ENCODE data around the gene NPNT. TPM values are rescaled to one million over a fixed set of nuclear protein-coding genes. Genes with fewer than 3 reads are reported as not detected.
A peak's percentile ranks its signal among the peaks of the same experiment; 100 is the strongest.

The NPNT gene
- total RNA-seq, 1 donor, result not detected

DNA sequence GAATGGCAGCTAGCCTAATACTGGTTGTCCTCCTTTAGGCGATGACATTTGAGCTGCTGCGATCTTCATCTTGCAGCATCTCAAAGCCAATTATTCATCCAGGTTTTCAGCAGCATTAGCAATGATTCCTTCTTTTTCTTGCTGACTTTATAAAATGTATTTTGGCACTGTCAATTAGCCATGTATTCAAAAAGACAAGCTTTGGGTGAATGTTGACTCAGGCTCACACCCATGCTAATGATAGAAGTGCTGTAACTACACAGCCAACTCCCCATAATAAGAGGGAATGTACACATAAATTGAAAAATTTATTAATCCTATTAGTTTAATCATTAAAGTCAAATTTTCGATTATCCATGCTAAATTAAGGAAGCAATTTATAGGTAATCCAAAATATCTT lies 24.3 kb upstream of the NPNT start:
- no peak overlapping the region for H3K4me3 ChIP-seq (ENCODE audit: low read depth, low read length)
- TF ChIP-seq, protein P1, sequence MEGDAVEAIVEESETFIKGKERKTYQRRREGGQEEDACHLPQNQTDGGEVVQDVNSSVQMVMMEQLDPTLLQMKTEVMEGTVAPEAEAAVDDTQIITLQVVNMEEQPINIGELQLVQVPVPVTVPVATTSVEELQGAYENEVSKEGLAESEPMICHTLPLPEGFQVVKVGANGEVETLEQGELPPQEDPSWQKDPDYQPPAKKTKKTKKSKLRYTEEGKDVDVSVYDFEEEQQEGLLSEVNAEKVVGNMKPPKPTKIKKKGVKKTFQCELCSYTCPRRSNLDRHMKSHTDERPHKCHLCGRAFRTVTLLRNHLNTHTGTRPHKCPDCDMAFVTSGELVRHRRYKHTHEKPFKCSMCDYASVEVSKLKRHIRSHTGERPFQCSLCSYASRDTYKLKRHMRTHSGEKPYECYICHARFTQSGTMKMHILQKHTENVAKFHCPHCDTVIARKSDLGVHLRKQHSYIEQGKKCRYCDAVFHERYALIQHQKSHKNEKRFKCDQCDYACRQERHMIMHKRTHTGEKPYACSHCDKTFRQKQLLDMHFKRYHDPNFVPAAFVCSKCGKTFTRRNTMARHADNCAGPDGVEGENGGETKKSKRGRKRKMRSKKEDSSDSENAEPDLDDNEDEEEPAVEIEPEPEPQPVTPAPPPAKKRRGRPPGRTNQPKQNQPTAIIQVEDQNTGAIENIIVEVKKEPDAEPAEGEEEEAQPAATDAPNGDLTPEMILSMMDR (IDR thresholded peaks at IDR 0.05; ENCODE audit: insufficient read depth, low read depth, low read length), result no peak
- DNase-seq (ENCODE audit: low read depth), result no peak

DNA sequence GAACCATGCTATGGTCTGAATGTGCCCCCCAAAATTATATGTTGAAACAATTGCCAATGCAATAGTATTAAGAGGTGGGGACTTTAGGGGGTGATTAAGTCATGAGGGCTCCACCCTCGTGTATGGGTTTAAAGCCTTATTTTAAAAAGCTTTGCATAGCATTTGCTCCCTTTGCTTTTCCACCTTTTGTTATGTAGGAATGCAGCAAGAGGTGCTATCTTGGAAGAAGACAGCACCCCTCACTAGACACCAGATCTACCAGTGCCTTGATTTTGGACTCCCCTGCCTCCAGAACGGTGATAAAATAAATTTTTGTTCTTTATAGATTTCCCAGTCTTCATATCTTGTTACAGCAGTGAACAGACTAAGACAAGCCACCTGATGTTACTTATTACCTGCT lies 23.3 kb upstream of the NPNT start:
- H3K4me3 ChIP-seq (ENCODE audit: low read depth, low read length), result no peak overlapping the region
- no peak for DNase-seq (ENCODE audit: low read depth)
- TF ChIP-seq, protein P1 (IDR thresholded peaks at IDR 0.05; ENCODE audit: insufficient read depth, low read depth, low read length), result no peak

DNA sequence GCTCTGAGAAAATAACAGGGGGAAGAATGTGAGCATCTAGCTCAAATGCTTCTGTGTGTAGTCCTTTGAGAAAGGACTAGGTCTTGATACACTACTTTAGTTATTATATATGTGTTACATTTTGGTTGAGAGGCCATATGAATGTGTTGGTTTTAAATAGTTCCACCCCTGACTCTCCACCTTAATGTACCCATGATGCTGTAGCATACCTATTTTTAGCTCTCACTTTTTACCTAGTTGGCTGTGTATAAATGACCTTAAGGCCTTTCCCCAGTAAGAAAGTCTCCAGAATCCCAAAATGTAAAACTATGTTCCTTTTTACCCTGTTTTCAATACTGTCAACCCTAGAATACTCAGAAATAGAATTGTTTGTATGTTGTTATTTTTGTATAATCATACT lies 20.0 kb upstream of the NPNT start:
- TF ChIP-seq, protein P1 (IDR thresholded peaks at IDR 0.05; ENCODE audit: insufficient read depth, low read depth, low read length), result no peak
- H3K4me3 ChIP-seq (ENCODE audit: low read depth, low read length), result no peak overlapping the region
- DNase-seq (ENCODE audit: low read depth), result no peak

DNA sequence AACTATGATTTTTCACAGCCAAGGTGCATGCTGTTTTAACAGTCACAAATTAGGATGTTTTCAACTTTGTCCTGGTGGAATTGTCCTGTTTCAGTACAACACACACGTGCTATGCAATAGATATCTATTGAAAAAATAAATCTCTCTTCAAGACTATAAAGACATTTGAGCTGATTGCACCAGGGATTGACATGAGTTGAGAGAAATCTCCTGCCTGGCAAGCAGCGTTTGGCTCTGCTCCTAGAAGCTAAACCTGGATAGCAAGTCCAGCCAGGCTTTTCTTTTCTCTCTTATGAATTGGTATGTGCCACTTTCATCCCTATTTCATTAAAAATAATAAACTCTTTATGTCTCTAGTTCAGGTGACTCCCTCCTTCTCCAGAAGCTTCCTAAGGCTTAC lies 16.6 kb upstream of the NPNT start:
- DNase-seq (ENCODE audit: low read depth), result no peak
- no peak overlapping the region for H3K4me3 ChIP-seq (ENCODE audit: low read depth, low read length)
- TF ChIP-seq, protein P1 (IDR thresholded peaks at IDR 0.05; ENCODE audit: insufficient read depth, low read depth, low read length), result no peak

DNA sequence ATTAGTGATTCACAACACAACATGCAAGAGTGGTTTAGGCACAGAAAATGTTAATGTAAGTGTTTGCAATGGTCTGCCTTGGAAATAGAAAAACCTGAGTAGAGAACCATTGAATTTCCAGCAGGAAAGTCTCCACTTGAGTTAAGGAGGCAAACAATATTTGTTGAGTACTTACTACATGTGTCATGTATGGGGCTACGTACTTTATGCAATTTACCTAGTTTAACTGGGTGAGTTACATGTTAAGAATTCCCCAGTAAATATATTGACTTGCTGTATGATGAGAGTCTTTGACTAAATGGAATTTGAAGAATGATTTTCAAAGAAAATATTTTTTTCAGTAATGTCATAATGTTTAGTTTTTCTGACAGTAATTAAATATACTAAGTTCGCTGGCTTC lies 7.8 kb upstream of the NPNT start:
- TF ChIP-seq, protein P1 (IDR thresholded peaks at IDR 0.05; ENCODE audit: insufficient read depth, low read depth, low read length), result no peak
- no peak for DNase-seq (ENCODE audit: low read depth)
- no peak overlapping the region for H3K4me3 ChIP-seq (ENCODE audit: low read depth, low read length)

DNA sequence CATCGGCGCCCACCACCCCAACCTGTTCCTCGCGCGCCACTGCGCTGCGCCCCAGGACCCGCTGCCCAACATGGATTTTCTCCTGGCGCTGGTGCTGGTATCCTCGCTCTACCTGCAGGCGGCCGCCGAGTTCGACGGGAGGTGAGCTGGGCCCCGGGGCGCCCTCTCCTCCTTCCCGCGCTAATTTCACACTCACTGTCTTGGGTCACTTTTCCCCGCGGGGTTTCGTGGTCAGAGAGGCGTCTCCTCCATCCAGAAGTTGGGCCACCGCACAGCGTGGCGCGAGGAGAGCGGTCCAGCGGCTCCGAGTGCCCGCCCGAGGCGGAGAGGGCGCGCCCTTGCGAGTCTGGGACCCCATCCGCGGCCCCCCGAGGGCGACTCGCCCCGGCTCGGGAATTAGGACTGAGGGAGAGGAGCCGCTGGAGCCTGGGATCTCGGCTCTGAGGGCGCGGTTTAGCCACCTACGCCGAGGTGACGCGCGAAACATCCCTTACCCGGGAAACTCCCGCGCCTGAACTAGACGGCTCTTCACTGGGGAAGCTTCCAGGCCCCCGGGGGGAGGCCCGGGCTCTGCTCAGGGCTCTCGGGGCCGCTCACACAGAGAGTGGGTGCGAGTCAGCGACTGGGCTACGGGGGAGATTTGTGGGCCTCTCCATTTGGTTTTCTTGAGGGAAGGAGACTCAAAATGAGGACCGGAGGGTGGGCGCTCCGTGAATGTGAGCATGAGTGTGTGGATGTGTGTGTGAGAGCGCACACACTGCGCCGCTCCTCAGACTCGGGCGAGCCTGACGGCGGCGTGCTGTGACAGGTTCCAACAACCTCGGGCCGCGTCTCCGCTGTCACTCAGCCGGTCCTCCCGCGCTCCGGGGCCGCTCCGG lies 551 bp downstream of the NPNT start:
- TF ChIP-seq, protein P1 (IDR thresholded peaks at IDR 0.05; ENCODE audit: insufficient read depth, low read depth, low read length), result no peak
- peak overlapping the region; percentile 3 for H3K4me3 ChIP-seq (ENCODE audit: low read depth, low read length)
- no peak for DNase-seq (ENCODE audit: low read depth)

Data from fibroblast of villous mesenchyme (primary cell).